GM23338 (cell line): ENCODE measurements around the gene ARHGEF16. TPM values are rescaled to one million over a fixed set of nuclear protein-coding genes. Genes with fewer than 3 reads are reported as not detected.

Experiments used
- ATAC-seq: fragments of 200-7000 bp; cut with Tn5 transposase; 3 replicates; pipeline ENCODE4 v1.9.1; 2020
- DNase-seq: peaks from one replicate; pipeline ENCODE4 v3.0.0-alpha.2; 2015; ENCODE audit warnings: low spot score
- H2AFZ ChIP-seq: fragments of 200-600 bp; sonication (generic); 2 replicates; pipeline ENCODE4 v1.8.0; 2016; ENCODE audit warnings: antibody characterized with exemption, mild to moderate bottlenecking, moderate library complexity
- H3F3A ChIP-seq: fragments of 200-600 bp; sonication (generic); replicated peaks from 2 replicates; pipeline ENCODE4 v1.8.0; 2017; ENCODE audit warnings: antibody characterized with exemption, mixed run types, low read depth
- H3K27ac ChIP-seq: fragments of 200-600 bp; sonication (generic); 2 replicates; pipeline ENCODE4 v1.6.1; 2016; ENCODE audit warnings: low read depth
- H3K27me3 ChIP-seq: fragments of 200-600 bp; sonication (generic); 2 replicates; pipeline ENCODE4 v1.8.0; 2016; ENCODE audit warnings: mild to moderate bottlenecking, mixed run types, moderate library complexity; ENCODE audit not compliant: insufficient read depth
- H3K36me3 ChIP-seq: fragments of 200-600 bp; sonication (generic); 2 replicates; pipeline ENCODE4 v1.8.0; 2016; ENCODE audit warnings: mild to moderate bottlenecking; ENCODE audit not compliant: insufficient read depth
- H3K4me1 ChIP-seq: fragments of 200-600 bp; sonication (generic); 2 replicates; pipeline ENCODE4 v1.8.0; 2016; ENCODE audit warnings: mild to moderate bottlenecking, moderate library complexity; ENCODE audit not compliant: insufficient read depth
- H3K4me2 ChIP-seq: fragments of 200-600 bp; sonication (generic); 2 replicates; pipeline ENCODE4 v1.7.1; 2017; ENCODE audit warnings: mixed run types
- H3K4me3 ChIP-seq: fragments of 200-600 bp; sonication (generic); 2 replicates; pipeline ENCODE4 v1.6.1; 2016; ENCODE audit warnings: mixed run types
- H3K79me2 ChIP-seq: fragments of 200-600 bp; sonication (generic); replicated peaks from 2 replicates; pipeline ENCODE4 v1.8.0; 2017; ENCODE audit warnings: mild to moderate bottlenecking; ENCODE audit not compliant: insufficient read depth
- H3K9me2 ChIP-seq: fragments of 200-600 bp; sonication (generic); 2 replicates; pipeline ENCODE4 v1.8.0; 2017; ENCODE audit not compliant: insufficient read depth
- H4K20me1 ChIP-seq: fragments of 200-600 bp; sonication (generic); replicated peaks from 2 replicates; pipeline ENCODE4 v1.8.0; 2017; ENCODE audit warnings: mild to moderate bottlenecking; ENCODE audit not compliant: insufficient read depth
- H3K27ac Mint-ChIP-seq: 2 replicates; pipeline ENCODE4 v1.8.0; 2020; ENCODE audit warnings: inconsistent platforms, mild to moderate bottlenecking, moderate library complexity, mixed read lengths
- H3K27me3 Mint-ChIP-seq: 3 replicates; pipeline ENCODE4 v1.8.0; 2022; ENCODE audit warnings: low read depth, mild to moderate bottlenecking, moderate library complexity, mixed read lengths, inconsistent platforms; ENCODE audit not compliant: insufficient read depth, poor library complexity
- H3K36me3 Mint-ChIP-seq: 3 replicates; pipeline ENCODE4 v1.8.0; 2021; ENCODE audit warnings: low read depth, mild to moderate bottlenecking, inconsistent platforms, moderate library complexity, mixed read lengths
- H3K4me1 Mint-ChIP-seq: 3 replicates; pipeline ENCODE4 v1.8.0; 2020; ENCODE audit warnings: mild to moderate bottlenecking, inconsistent platforms, mixed read lengths
- H3K4me3 Mint-ChIP-seq: 3 replicates; pipeline ENCODE4 v1.8.0; 2021; ENCODE audit warnings: moderate library complexity, mild to moderate bottlenecking, inconsistent platforms, mixed read lengths
- H3K9me3 Mint-ChIP-seq: 3 replicates; pipeline ENCODE4 v1.8.0; 2020; ENCODE audit warnings: moderate library complexity, mild to moderate bottlenecking, inconsistent platforms, mixed read lengths
- CREB1 ChIP-seq: fragments of 250-450 bp; sonication (Bioruptor Pico); IDR thresholded peaks from 2 replicates; pipeline ENCODE4 v1.5.0; 2020; ENCODE audit warnings: low read depth, mild to moderate bottlenecking, moderate library complexity
- ETS1 ChIP-seq: IDR thresholded peaks from 2 replicates; pipeline ENCODE4 v1.6.1; 2016; ENCODE audit warnings: antibody characterized with exemption
- EZH2 ChIP-seq: fragments of 200-600 bp; sonication (generic); IDR thresholded peaks from one replicate; pipeline ENCODE4 v1.8.0; 2017; ENCODE audit warnings: antibody characterized with exemption, mild to moderate bottlenecking, low read depth; ENCODE audit not compliant: unreplicated experiment
- EZH2phosphoT487 ChIP-seq: fragments of 200-600 bp; sonication (generic); IDR thresholded peaks from one replicate; pipeline ENCODE4 v1.8.1; 2018; ENCODE audit warnings: antibody characterized with exemption; ENCODE audit not compliant: unreplicated experiment
- JUNB ChIP-seq: IDR thresholded peaks from one replicate; pipeline ENCODE4 v1.6.1; 2016; ENCODE audit warnings: antibody characterized with exemption; ENCODE audit not compliant: unreplicated experiment
- POLR2AphosphoS5 ChIP-seq: IDR thresholded peaks from 2 replicates; pipeline ENCODE4 v1.6.1; 2016; ENCODE audit warnings: antibody characterized with exemption, low read depth
- REST ChIP-seq: IDR thresholded peaks from one replicate; pipeline ENCODE4 v1.6.1; 2018; ENCODE audit warnings: antibody characterized with exemption; ENCODE audit not compliant: unreplicated experiment
- STAT1 ChIP-seq: IDR thresholded peaks from one replicate; pipeline ENCODE4 v1.6.1; 2016; ENCODE audit warnings: antibody characterized with exemption; ENCODE audit not compliant: unreplicated experiment
- ZNF114 ChIP-seq: fragments of 250-450 bp; sonication (Bioruptor Pico); IDR thresholded peaks from 2 replicates; pipeline ENCODE4 v1.5.0; 2020; ENCODE audit warnings: mild to moderate bottlenecking, moderate library complexity
- ZNF331 ChIP-seq: fragments of 250-450 bp; sonication (Bioruptor Pico); IDR thresholded peaks from 2 replicates; pipeline ENCODE4 v1.5.0; 2020; ENCODE audit warnings: low read depth, mild to moderate bottlenecking, moderate library complexity
- ZNF462 ChIP-seq: fragments of 250-450 bp; sonication (Bioruptor Pico); IDR thresholded peaks from 2 replicates; pipeline ENCODE4 v1.5.0; 2020; ENCODE audit warnings: mild to moderate bottlenecking, moderate library complexity
- polyA plus RNA-seq: library from polyadenylated mRNA; unstranded; fragments of >200 nt; fragmentation: Nextera tagmentation; extraction: Ambion mirVana; gene quantifications from 2 replicates; pipeline ENCODE4 v1.2.1, GENCODE V29; 2016
- total RNA-seq: library from RNA; depleted of rRNA; stranded (reverse); fragments of >200 nt; shearing (Covaris generic); gene quantifications from 2 replicates; pipeline ENCODE4 v1.2.3, GENCODE V29; 2014
- TF ChIP-seq, protein P1 (sequence below), 2 experiments: fragments of 200-600 bp in 1 of 2; sonication (generic) in 1 of 2; conservative IDR thresholded peaks; 2 replicates each; pipeline versions ENCODE4 v1.5.1 to v1.6.1; 2016 to 2017; ENCODE audit warnings: antibody characterized with exemption in 2 of 2, low read depth in 2 of 2, mild to moderate bottlenecking in 2 of 2, moderate library complexity in 1 of 2

The ARHGEF16 gene
- total and polyA plus RNA-seq, 2 experiments from 2014 or later, result 12.2 to 29.3 TPM

GRCh38 chr1:3404801-3405200 is 49.7 kb upstream of the ARHGEF16 start (continued):
- TF ChIP-seq ZNF462 (CRISPR knock-in tag), result no peak
- no peak for TF ChIP-seq ZNF114 (CRISPR knock-in tag)
- TF ChIP-seq CREB1, result no peak
- TF ChIP-seq STAT1, result no peak
- no peak for TF ChIP-seq POLR2AphosphoS5

DNA sequence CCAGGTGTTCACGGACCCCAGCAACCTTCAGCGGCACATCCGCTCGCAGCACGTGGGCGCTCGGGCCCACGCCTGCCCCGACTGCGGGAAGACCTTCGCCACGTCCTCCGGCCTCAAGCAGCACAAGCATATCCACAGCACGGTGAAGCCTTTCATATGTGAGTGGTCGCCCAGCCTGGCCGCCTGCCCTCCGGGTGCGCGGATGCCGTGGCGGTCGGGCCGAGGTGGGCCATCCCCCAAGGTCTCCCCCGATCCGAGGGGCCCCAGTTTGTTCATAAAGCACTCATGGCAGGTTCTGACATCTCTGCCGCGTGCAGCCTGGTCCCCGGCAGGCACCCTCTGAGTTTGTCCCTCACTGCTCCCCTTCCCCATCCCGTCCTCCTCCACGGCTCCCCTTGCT is 49.0 kb upstream of the ARHGEF16 start:
- H3K36me3 ChIP-seq, result no peaks in the 10 kb centered on the region
- H3K9me2 ChIP-seq, result no peaks in the 10 kb centered on the region
- H3K4me1 ChIP-seq, result no peaks in the 10 kb centered on the region
- Mint-ChIP-seq H3K27me3 (peaks cover 2% of the 10 kb centered on the region), H3K36me3 (no peaks in the 10 kb centered on the region), H3K9me3 (no peaks in the 10 kb centered on the region), H3K4me3 (no peak overlapping the region), H3K27ac (no peak overlapping the region), H3K4me1 (no peaks in the 10 kb centered on the region; the same call in 2 of the 3 replicates)
- H3K4me2 ChIP-seq, result no peak overlapping the region
- no peaks in the 10 kb centered on the region for H4K20me1 ChIP-seq
- no peaks in the 10 kb centered on the region for H3F3A ChIP-seq
- H3K27ac ChIP-seq, result no peak overlapping the region
- no peak for ATAC-seq
- no peaks in the 10 kb centered on the region for H3K79me2 ChIP-seq
- no peak for DNase-seq
- H3K27me3 ChIP-seq, result no peaks in the 10 kb centered on the region
- no peak overlapping the region for H2AFZ ChIP-seq
- no peak overlapping the region for H3K4me3 ChIP-seq
- TF ChIP-seq POLR2AphosphoS5 (no peak), EZH2 (no peak), STAT1 (no peak), ZNF114 (CRISPR knock-in tag) (no peak), ZNF331 (no peak), REST (no peak), EZH2phosphoT487 (no peak), JUNB (no peak), ETS1 (no peak), CREB1 (no peak)
- TF ChIP-seq, protein P1, sequence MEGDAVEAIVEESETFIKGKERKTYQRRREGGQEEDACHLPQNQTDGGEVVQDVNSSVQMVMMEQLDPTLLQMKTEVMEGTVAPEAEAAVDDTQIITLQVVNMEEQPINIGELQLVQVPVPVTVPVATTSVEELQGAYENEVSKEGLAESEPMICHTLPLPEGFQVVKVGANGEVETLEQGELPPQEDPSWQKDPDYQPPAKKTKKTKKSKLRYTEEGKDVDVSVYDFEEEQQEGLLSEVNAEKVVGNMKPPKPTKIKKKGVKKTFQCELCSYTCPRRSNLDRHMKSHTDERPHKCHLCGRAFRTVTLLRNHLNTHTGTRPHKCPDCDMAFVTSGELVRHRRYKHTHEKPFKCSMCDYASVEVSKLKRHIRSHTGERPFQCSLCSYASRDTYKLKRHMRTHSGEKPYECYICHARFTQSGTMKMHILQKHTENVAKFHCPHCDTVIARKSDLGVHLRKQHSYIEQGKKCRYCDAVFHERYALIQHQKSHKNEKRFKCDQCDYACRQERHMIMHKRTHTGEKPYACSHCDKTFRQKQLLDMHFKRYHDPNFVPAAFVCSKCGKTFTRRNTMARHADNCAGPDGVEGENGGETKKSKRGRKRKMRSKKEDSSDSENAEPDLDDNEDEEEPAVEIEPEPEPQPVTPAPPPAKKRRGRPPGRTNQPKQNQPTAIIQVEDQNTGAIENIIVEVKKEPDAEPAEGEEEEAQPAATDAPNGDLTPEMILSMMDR (conservative IDR thresholded peaks at IDR 0.05; ENCODE audit: low read depth in 2 of 2), result no peak
